Testis (tissue), 2 donors: ENCODE data around the gene MED26.

Experiments
- CTCF ChIP-seq, 3 experiments: fragments of 450-650 bp in 2 of 3; fragments of 200-600 bp in 1 of 3; sonication (generic) in 1 of 3; IDR thresholded peaks; one replicate each; pipeline ENCODE4 v1.5.1; 2016 to 2019; ENCODE audit warnings: antibody characterized with exemption in 3 of 3, mild to moderate bottlenecking in 2 of 3, moderate library complexity in 1 of 3
- POLR2A ChIP-seq: fragments of 450-650 bp; IDR thresholded peaks from one replicate; pipeline ENCODE4 v1.6.1; 2017; ENCODE audit warnings: antibody characterized with exemption, mild to moderate bottlenecking, moderate library complexity

DNA sequence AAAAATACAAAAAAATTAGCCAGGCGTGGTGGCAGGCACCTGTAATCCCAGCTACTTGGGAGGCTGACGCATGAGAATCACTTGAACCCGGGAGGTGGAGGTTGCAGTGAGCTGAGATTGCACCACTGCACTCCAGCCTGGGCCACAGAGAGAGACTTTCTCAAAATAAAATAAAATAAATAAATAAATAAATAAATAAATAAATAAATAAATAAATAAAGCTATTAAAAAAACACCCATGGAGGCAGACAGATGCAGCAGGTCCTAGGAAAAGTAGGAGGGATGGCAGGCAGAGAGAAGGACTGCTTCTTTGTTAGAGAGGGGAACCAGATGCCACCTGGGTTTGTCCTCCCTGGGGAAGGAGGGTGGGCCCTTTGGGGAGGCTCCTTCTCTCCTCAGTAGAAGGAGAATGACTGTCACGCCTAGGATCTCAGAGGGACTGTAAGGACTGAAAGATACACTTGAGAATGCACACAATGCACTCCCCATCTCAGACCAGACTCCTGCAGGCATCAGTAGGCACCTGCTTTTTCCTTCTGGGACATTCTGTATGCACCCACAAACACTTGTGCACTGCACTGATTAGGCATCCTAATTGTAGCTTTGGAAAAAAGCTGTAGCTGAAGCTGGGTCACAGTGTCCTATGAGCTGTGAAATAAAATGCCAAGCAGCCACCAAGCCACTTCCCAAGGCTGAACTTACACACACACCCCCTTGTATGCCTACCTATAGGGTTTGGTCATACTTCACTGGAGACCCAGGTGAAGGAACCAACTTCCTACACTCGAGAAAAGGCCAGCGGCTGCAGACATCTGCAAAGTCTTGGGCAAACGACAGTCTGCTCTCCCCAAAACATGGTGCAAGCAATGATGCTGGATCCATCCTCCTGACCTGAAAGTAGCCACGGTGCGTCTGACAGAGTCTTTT lies 36.9 kb downstream of the MED26 start:
- TF ChIP-seq POLR2A = no peak
- TF ChIP-seq CTCF (IDR thresholded peaks at IDR 0.05) = no peak
